Activated CD4-positive, alpha-beta T cell treated with anti-CD3 and anti-CD28 coated beads for 24 hours (primary cell): ENCODE measurements around the gene TRAF2.

ENCODE experiments used
- DNase-seq, 2 donors: peaks; one replicate each; pipeline ENCODE4 v3.0.0-alpha.2; 2020; ENCODE audit warnings: low read depth in 2 of 2

Gene TRAF2

DNA sequence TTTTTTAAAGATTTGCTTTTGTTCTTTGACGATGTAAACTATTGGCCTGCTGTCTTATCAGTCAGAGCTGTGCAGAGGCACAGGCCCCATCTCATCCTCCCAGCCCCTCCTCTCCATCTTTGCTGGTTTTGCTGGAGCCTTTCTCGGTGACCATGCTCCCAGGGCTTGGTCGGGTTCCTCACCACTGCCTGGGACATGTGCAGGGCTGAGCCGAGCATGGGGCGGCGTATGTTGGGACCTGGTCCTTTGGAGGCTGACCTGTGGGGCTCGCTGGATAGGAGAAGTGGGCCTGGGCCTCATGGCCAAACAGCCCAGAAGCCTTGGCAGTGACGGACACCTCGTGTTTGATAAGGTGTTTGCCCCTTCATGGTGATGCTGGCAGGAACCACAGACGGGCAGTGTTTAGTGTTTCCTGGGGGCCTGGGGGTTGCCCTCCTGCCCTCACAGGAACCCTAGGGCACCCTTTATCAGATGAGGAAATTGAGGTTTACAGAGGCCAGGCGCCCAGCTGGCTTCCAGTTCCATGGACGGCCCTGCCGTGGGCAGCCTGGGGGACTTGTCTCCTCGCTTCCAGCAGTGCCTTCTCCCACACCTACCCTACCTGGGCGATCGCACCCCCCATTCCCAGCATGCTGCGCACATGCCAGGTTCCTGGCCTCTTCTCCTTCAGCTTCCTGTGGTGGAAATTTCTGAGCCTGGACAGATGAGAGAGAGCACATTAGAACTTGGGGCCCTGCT lies 27.6 kb downstream of the TRAF2 start:
- no peak for DNase-seq

DNA sequence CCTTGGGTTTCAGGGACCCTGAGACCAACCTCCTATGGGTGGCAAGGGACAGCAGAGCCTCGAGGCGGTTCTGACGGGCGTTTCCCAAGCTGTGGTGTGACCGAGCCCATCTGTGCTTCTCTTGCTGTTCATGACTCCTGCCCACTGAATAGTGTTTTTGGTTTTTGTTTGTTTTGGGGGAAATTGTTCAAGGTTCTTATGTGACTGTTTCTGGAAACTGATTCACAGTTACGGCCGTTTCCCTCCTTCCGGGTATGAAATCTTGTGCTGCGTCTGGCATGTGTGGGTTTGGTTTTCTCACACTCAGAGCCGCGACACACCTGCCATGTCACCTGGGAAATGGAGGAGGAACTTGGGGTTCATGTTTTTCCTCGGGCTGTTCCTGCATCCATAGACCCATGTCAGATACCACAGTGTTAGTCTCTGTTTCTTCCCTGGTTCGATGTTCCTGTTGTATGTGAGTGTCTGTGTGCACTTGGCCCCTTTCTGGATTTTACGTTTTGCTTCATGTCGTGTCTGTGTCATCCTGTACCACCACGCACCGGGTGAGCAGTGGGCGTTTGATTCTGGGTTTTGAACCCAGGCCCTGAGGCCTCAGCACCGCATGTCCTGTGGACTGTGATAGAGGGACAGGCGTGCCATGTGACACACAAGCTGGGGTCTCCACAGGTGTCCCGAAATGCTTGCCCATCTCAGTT lies 29.5 kb downstream of the TRAF2 start:
- DNase-seq = no peak

DNA sequence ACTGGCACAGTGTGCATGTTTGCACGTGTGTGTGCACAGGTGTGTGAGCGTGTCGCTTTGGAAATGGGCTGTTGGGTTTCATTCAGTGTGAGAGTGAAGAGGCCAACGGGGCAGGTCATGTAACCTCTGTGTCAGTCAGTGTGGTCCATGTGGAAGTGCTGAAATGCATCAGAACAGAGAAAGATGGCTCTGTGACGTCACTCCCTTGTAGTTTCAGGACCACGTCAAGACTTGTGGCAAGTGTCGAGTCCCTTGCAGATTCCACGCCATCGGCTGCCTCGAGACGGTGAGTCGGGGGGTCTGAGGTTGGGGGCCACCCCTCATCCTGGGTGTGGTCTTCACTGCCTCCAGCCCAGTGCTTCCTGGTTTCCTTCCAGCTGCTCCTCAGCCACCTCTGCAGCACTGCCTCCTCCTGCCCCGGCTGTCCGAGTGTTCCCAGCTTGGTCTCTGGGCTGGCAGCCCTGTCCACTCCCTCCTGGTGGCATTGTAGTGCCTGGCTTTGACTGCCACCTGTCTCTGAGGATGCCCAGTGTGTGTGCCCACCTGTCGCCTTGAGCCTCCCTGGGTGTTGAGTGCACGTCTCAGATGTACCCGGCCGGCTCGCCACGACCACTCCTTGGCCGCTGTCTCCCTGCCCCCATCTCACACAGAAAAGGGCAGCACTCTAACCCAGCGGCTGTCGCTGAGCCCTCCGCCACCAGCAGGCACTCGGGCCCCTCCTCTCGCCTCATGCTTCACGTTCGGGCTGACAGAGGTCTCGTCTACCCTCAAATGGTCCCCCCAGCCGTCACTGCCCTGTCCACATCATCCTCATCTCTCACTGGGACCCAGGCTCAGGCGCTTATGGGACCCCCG lies 30.2 kb downstream of the TRAF2 start:
- no peak for DNase-seq

DNA sequence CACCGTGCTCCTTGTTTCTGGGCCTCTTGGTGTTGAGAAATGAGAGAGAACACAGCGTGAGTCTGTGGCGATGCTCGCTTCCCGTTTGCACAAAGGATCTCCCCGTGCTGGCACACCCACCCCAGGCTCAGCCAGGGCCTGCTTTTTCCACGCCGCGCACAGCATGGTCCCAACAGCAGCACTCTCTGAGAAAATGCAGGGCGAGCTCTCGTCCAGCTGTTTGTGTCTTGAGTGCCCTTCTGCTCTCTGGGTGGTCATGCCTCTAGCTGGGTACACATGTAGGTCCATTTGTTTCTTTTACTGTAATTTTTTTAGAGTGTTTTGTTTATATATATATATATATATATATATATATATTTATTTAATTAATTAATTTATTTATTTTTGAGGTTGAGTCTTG lies 31.6 kb downstream of the TRAF2 start:
- no peak for DNase-seq

DNA sequence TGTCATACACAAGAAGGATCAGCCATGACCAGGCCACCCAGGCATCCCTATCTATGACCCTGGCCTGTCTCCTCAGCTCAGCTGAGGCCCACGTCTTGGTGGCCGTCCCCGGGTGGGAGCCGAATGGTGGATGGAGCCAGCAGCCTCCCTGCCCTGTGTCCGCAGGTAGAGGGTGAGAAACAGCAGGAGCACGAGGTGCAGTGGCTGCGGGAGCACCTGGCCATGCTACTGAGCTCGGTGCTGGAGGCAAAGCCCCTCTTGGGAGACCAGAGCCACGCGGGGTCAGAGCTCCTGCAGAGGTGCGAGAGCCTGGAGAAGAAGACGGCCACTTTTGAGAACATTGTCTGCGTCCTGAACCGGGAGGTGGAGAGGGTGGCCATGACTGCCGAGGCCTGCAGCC lies 33.8 kb downstream of the TRAF2 start:
- no peak for DNase-seq

DNA sequence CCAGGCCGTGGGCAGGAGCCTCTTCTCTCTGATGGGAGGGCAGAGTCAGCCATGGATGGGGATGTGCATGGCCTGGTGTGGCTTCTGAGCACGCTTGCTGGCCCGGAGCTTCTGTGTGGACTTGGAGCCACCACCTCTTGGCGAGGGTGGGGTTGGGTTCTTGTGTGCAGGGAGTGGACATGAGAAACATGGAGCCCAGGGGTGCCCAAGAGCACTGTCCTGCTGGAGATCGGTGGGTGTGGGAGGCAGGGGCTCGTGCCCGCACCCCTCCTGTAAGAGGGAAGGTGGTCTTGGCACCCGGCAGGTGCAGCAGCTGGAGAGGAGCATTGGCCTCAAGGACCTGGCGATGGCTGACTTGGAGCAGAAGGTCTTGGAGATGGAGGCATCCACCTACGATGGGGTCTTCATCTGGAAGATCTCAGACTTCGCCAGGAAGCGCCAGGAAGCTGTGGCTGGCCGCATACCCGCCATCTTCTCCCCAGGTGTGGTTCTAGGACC lies 34.5 kb downstream of the TRAF2 start:
- DNase-seq = no peak

DNA sequence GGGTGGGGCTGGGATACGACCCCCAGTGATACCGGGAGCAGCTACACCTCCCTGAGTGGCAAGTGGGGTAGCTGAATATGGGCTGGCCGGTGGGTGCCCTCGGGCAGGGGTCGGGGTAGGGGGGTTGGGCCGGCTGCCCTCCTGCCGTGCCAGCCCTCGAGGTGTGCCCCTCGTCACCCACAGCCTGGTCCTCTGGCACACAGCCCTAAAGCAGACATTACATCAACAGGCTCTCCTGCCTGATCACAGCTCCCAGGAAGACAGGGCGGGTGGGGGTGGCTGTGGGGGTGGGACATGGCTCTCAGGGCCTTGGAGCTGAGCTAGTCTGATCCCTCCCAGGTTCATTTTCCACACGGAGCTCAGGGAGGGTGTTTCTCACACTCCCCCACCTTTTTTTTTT lies 35.0 kb downstream of the TRAF2 start:
- DNase-seq = no peak

DNA sequence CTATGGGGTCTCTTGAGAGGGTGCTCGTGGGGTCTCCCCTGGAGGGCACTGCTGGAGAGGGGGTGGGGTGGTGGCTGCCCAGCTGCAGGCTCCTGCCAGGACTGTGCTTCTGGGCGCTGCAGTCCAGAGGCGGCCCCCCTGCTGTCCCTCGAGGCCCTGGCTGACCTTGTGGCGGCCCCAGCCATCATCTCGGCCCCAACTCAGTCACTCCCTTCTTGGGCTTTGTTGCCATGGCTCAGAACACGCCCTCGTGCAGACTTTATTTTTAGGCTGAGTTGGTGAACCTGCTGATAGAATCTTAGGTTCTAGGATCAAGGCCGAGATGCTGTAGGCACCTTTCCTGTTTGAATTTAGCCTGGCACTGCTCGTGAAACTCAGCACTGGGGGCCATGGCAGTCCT lies 35.4 kb downstream of the TRAF2 start:
- DNase-seq = no peak

DNA sequence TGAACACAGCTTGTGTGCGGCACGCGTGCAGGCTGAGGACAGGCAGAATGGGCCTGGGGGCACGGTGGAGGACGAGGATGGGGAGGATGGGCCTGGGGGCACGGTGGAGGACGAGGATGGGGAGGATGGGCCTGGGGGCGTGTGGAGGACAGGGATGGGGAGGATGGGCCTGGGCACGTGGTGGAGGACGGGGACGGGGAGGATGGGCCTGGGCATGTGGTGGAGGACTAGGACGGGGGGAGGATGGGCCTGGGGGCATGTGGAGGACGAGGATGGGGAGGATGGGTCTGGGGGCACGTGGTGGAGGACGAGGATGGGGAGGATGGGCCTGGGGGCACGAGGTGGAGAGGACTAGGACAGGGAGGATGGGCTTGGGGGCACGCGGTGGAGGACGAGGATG lies 36.2 kb downstream of the TRAF2 start:
- DNase-seq = no peak

DNA sequence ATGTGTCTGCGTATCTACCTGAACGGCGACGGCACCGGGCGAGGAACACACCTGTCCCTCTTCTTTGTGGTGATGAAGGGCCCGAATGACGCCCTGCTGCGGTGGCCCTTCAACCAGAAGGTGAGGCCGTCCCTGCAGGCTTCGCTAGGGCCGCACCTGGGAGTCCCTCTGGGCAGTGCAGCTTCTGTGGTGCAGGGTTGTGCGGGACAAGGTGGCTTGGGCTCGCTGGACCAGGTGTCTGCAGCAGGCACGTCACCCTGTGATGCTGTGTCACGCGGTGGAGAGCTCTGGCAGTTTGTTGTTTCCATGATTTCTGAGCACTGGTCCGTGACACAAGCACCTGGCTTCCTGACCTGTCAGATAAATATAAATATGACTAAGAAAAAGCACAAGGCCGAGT lies 37.6 kb downstream of the TRAF2 start:
- no peak for DNase-seq

DNA sequence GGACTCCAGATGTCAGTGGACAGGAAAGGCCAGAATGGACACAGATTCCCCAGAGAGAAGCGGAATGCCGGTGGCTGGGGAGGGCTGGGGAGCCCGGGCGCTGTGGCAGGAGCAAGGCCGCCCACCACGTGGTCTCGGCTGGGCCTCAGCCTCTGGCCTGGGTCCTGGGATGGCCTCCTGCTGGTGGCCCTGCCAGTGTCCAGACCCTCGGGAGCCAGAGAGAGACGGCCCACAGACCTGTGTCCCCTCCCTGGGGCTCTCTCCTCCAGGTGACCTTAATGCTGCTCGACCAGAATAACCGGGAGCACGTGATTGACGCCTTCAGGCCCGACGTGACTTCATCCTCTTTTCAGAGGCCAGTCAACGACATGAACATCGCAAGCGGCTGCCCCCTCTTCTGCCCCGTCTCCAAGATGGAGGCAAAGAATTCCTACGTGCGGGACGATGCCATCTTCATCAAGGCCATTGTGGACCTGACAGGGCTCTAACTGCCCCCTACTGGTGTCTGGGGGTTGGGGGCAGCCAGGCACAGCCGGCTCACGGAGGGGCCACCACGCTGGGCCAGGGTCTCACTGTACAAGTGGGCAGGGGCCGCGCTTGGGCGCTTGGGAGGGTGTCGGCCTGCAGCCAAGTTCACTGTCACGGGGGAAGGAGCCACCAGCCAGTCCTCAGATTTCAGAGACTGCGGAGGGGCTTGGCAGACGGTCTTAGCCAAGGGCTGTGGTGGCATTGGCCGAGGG lies 39.3 kb downstream of the TRAF2 start:
- no peak for DNase-seq

DNA sequence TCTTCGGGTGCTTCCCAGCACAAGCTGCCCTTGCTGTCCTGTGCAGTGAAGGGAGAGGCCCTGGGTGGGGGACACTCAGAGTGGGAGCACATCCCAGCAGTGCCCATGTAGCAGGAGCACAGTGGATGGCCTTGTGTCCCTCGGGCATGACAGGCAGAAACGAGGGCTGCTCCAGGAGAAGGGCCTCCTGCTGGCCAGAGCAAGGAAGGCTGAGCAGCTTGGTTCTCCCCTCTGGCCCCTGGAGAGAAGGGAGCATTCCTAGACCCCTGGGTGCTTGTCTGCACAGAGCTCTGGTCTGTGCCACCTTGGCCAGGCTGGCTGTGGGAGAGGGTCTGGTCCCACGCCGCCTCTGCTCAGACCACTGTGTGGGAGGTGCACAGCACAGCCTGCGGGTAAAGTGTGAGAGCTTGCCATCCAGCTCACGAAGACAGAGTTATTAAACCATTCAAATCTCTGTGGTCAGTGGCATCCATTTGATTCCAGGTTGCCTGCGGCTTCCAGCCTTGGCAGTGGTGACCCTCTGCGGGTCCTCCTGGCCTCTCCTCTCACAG lies 39.9 kb downstream of the TRAF2 start:
- no peak for DNase-seq

DNA sequence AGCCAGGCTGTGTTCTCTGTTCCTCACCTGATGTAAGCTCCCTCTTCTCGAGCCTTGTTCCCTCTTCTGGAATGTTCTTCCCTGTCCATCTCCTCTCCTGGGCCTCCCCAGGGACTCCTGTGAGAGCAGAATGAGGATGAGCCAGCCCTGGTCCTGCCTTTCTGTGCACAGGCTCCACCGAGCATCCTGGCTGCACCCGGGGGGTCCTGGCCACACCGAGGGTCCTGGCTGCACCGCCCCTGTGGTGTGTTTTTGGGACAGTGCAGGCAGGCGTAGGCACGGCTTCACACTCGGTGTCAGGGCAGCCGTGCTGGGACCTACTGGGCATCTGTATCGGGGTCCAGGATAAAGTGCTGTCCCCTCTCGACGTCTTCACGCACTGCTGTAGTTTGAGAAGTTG lies 40.4 kb downstream of the TRAF2 start:
- no peak for DNase-seq

DNA sequence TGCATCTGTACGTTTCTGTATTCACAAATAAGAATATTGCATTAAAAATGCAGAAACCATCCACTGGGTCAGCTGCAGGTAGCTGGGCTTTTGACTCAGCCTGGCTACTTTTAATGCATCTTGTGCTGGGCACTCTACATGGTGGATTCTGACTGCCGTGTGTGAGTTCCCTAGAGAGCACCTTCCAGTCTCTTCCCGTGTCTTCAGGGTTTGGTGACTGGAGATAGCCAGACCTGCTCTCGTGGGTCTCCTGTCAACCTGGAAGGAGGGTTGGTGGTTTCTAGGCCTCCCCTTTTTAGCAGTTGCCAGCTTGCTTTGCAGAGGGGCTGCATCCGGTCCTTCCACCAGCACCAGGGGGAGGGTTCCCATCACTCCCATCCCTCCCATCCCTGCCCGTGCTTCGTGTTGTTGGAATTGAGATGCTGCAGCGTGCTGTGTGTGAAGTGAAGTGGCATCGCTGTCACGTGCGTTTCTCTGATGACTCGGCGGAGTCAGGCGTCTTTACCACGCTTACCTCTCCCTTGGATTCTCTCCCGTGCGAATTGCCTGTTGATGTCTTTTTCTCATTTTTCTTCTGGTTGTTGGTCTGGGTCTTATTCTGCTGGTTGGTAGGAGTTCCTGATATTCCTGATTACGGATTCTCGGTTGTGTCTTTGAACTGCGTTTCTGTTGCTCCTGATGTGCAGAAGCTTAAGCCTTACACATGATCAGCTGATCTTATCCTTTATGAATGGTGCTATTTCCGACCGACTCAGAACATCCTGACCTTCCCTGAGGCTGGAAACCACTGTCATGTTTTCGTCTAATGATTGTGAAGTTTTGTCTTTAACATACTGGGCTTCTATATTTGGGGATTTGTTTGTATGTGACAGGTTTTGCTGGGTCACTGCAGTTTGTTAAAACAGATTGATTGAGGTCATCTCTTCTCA lies 41.3 kb downstream of the TRAF2 start:
- no peak for DNase-seq

DNA sequence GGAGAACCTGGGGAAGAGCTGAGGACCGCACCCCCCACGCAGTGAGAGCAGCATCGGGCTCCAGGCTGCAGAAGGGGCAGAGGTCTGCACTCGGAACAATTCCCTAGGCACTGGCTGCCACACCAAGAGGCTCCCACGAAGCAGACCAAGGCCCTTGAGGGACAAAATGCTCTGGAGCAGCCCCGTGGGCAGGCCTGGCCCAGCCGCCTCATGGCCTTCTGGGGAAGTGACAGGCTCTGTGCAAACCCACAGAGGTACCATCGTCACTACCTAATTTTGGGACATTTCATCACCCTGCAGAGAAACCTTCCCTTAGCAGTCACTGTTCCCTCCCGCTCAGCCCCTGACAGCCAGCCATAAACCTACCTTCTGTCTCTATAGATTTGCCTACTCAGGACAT lies 42.3 kb downstream of the TRAF2 start:
- no peak for DNase-seq

DNA sequence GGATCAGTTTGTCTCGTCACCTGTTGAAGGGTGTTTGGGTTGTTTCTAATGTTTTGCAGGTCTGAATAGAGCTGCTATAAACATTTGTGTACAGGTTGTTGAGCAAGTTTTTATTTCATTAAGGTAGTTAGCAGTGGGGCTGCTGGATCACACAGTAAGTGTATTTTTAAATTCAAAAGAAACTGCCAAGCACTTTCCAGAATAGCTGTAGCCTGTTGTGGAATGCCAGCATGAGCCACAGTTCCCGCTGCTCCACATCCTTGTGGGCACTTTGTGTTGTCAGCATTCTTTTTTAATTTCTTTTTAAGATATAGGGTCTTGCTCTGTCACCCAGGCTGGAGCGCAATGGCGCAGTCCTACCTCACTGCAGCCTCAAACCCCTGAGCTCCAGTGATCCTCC lies 43.7 kb downstream of the TRAF2 start:
- DNase-seq = no peak

DNA sequence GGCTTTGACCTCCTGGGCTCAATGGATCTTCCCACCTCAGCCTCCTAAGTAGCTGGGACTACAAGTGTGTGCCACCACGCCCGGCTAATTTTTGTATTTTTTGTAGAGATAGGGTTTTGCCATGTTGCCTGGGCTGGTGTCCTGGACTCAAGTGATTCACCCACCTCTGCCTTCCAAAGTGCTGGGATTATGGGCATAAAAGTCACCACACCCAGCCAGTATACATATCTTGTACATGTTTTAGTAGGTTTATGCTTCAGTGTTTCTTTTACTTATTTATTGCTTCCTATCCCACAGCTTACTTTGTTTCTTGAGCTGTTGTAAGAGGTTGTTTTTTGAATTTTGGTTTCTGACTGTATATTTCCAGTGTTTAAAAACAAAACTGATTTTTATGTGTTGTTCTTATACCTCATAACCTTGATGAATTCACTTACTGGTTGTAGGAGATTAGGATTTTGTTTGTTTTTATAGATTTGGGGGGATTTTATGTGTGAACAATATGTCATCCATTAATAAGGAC lies 45.4 kb downstream of the TRAF2 start:
- no peak for DNase-seq

DNA sequence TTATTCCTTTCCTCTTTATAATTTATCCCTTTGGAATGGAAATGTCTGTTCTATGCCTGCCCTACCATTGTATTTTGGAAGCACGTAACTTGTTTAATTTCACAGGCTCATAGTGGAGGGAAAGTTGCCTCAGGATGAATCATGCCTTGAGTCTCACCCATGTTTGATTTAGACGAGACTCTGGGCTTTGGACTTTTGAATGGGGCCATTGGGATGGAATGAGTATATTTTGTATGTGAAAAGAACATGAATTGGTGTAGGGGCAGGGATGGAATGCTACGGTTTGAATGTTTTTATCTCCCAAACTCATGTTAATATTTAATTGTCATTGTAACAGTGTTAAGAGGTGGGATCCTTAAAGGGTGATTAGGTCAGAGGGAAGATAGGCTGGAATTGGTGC lies 48.0 kb downstream of the TRAF2 start:
- DNase-seq = no peak

DNA sequence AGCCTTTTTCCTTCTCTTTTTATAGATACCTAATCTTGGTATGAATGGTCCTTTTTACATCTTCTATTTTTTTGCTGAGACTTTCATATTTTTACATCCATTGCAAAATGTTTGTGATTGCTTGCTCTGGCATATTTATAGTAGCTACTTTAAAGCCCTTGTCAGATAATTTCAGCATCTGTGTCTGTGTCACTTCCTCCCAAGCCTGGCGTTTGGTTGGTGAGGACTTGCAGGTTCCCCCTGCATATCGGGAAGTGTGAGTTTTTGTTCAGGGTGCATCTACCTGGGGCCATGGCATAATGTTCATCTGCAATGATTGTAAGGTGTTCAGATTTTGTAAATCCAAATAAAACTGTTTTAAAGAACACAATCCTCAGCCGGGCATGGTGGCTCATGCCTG lies 49.3 kb downstream of the TRAF2 start:
- DNase-seq = no peak

DNA sequence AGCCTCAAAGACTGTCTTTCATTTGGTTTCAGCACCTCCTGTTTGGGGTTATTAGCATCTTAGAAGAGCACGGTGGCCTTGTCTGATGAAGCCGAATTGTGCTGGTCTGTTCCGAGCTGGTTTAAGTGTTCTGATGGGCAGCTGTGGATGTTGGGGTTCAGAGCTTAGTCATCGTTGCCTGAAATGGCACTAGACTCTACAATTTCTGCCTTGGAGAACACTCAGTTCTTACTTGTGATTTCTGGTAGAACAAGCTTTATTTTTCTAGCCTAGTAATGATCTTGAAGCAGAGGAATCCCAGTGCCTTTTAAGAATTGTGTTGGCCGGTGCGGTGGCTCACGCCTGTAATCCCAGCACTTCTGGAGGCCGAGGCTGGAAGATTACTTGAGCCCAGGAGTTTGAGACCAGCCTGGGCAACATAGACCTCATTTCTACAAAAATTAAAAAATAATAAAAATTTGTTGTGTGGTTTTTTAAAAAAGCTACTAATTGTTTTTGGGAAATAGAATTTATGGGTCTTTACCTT lies 50.4 kb downstream of the TRAF2 start:
- no peak for DNase-seq
